Head of caudate nucleus (tissue), 42 donors: ENCODE measurements around the gene TMEM117.
"Not testable (repeated sequence)": the region's sequence is repeated elsewhere in the genome, so short reads cannot be mapped to it uniquely, and the experiment has no call there.

ENCODE experiments used
- DNase-seq, 42 donors: peaks; one replicate each; pipeline versions ENCODE4 v3.0.0 to v3.0.0-alpha.2; 2020 to 2021; ENCODE audit warnings: mixed read lengths in 7 of 42
- intact Hi-C: fragments of 100-400 bp; cut with DNase I; formaldehyde crosslinking; loops from one replicate; pipeline ENCODE4 v1.15.0; 2022

TMEM117 gene

GRCh38 chr12:44126806-44127205 is 290.9 kb downstream of the TMEM117 start:
- intact Hi-C loops: no loop called here
- DNase-seq: no peak

GRCh38 chr12:44127966-44128710 is 292.3 kb downstream of the TMEM117 start:
- intact Hi-C loops: no loop called here
- peak in 4 of 42 donors; percentile 2 to 38 (median 25) for DNase-seq

- DNase-seq: no peak
- intact Hi-C loops: no loop called here
Measured at GRCh38 chr12:44143175-44143574, 307.3 kb downstream of the TMEM117 start.

- intact Hi-C loops: no loop called here
- DNase-seq: no peak
Measured at GRCh38 chr12:44148936-44149335, 313.1 kb downstream of the TMEM117 start.

GRCh38 chr12:44154128-44154527 is 318.2 kb downstream of the TMEM117 start:
- no peak for DNase-seq
- intact Hi-C loops: no loop called here

- intact Hi-C loops: no loop called here
- DNase-seq: no peak
Measured at GRCh38 chr12:44155358-44155757, 319.5 kb downstream of the TMEM117 start.

GRCh38 chr12:44157359-44157758 is 321.5 kb downstream of the TMEM117 start:
- DNase-seq: no peak
- intact Hi-C loops: no loop called here

GRCh38 chr12:44158746-44159145 is 322.9 kb downstream of the TMEM117 start:
- intact Hi-C loops: no loop called here
- DNase-seq: peak in 10 of 42 donors; percentile 1 to 18 (median 6)

- DNase-seq: no peak
- intact Hi-C loops: no loop called here
Measured at GRCh38 chr12:44159216-44159615, 323.3 kb downstream of the TMEM117 start.

- DNase-seq: no peak
- intact Hi-C loops: no loop called here
Measured at GRCh38 chr12:44159862-44160261, 324.0 kb downstream of the TMEM117 start.

- DNase-seq: no peak
- intact Hi-C loops: no loop called here
Measured at GRCh38 chr12:44162961-44163360, 327.1 kb downstream of the TMEM117 start.

- intact Hi-C loops: no loop called here
- DNase-seq: no peak
Measured at GRCh38 chr12:44174053-44174452, 338.2 kb downstream of the TMEM117 start.

GRCh38 chr12:44184499-44185206 is 348.8 kb downstream of the TMEM117 start:
- no peak for DNase-seq
- intact Hi-C loops: no loop called here

- intact Hi-C loops: no loop called here
- DNase-seq: no peak
Measured at GRCh38 chr12:44193281-44193680, 357.4 kb downstream of the TMEM117 start.

- DNase-seq, intact Hi-C loops: not testable (repeated sequence)
Measured at GRCh38 chr12:44195719-44196118, 359.8 kb downstream of the TMEM117 start.

- intact Hi-C loops: no loop called here
- DNase-seq: no peak
Measured at GRCh38 chr12:44206045-44206444, 370.2 kb downstream of the TMEM117 start.

- DNase-seq: no peak
- intact Hi-C loops: no loop called here
Measured at GRCh38 chr12:44217146-44217883, 381.4 kb downstream of the TMEM117 start.

- DNase-seq: no peak
- intact Hi-C loops: no loop called here
Measured at GRCh38 chr12:44223736-44224135, 387.9 kb downstream of the TMEM117 start.

GRCh38 chr12:44224399-44225148 is 388.7 kb downstream of the TMEM117 start:
- no peak for DNase-seq

More at GRCh38 chr12:44224399-44225148, 388.7 kb downstream of the TMEM117 start:
- intact Hi-C loops: no loop called here
